HFFc6 (cell line): ENCODE data around the gene WDR54. TPM values are rescaled to one million over a fixed set of nuclear protein-coding genes. Genes with fewer than 3 reads are reported as not detected.

Experiments
- DNase-seq: peaks from one replicate; pipeline ENCODE4 v3.0.0-alpha.2; 2018
- H3K27ac Mint-ChIP-seq: 2 replicates; pipeline ENCODE4 v1.8.0; 2020; ENCODE audit warnings: mild to moderate bottlenecking, mixed read lengths
- H3K27me3 Mint-ChIP-seq: 2 replicates; pipeline ENCODE4 v1.8.0; 2021; ENCODE audit warnings: mild to moderate bottlenecking, moderate library complexity, mixed read lengths; ENCODE audit not compliant: insufficient read depth
- H3K36me3 Mint-ChIP-seq: 2 replicates; pipeline ENCODE4 v1.8.0; 2021; ENCODE audit warnings: low read depth, mixed read lengths
- H3K4me1 Mint-ChIP-seq: 2 replicates; pipeline ENCODE4 v1.8.0; 2020; ENCODE audit warnings: low read depth, mixed read lengths
- H3K4me3 Mint-ChIP-seq: 2 replicates; pipeline ENCODE4 v1.8.0; 2020; ENCODE audit warnings: mild to moderate bottlenecking, moderate library complexity, mixed read lengths
- H3K9me3 Mint-ChIP-seq: 2 replicates; pipeline ENCODE4 v1.8.0; 2020; ENCODE audit warnings: mild to moderate bottlenecking, mixed read lengths
- CTCF ChIP-seq: fragments of 200-600 bp; sonication (generic); IDR thresholded peaks from 2 replicates; pipeline ENCODE4 v1.5.0; 2021; ENCODE audit warnings: antibody characterized with exemption, mild to moderate bottlenecking
- total RNA-seq, 6 experiments: library from RNA; stranded (reverse); fragmentation: NEBNext Ultra II Directional; extraction: Animal tissue kit (Norgen Biotek cat#: 25700); gene quantifications; 2 replicates in 1 of 6; 3 replicates in 5 of 6; pipeline ENCODE4 v1.2.3, GENCODE V29; 2021

WDR54 gene
- total RNA-seq, 6 experiments from 2014 or later: 30.7 to 37.7 (median 33.4) TPM

GRCh38 chr2:74401891-74402290 lies 19.6 kb upstream of the WDR54 start:
- TF ChIP-seq CTCF: no peak
- no peaks in the 10 kb centered on the region for H3K9me3 Mint-ChIP-seq
- H3K4me1 Mint-ChIP-seq: peaks cover 22% of the 10 kb centered on the region
- 0 out of 2 replicates have a peak, but pooled peaks cover 1% of the 10 kb centered on the region for H3K27me3 Mint-ChIP-seq
- no peak overlapping the region for H3K27ac Mint-ChIP-seq
- no peak overlapping the region for H3K4me3 Mint-ChIP-seq
- DNase-seq: no peak
- H3K36me3 Mint-ChIP-seq: no peaks in the 10 kb centered on the region

- H3K27me3 Mint-ChIP-seq: 0 out of 2 replicates have a peak, but pooled peaks cover 1% of the 10 kb centered on the region
- no peak for TF ChIP-seq CTCF
- H3K4me3 Mint-ChIP-seq: peak overlapping the region; percentile 12; the same call in 1 of the 2 replicates
- H3K4me1 Mint-ChIP-seq: peaks cover 28% of the 10 kb centered on the region
- H3K27ac Mint-ChIP-seq: peak overlapping the region; percentile 78
- no peaks in the 10 kb centered on the region for H3K36me3 Mint-ChIP-seq
- no peak for DNase-seq
- no peaks in the 10 kb centered on the region for H3K9me3 Mint-ChIP-seq
These were observed 15.5 kb upstream of the WDR54 start for GRCh38 chr2:74406035-74406434.

- H3K27me3 Mint-ChIP-seq: 0 out of 2 replicates have a peak, but pooled peaks cover 1% of the 10 kb centered on the region
- no peak overlapping the region for H3K4me3 Mint-ChIP-seq
- TF ChIP-seq CTCF: no peak
- peaks cover 28% of the 10 kb centered on the region for H3K4me1 Mint-ChIP-seq
- H3K27ac Mint-ChIP-seq: peak overlapping the region; percentile 90
- no peaks in the 10 kb centered on the region for H3K36me3 Mint-ChIP-seq
- no peaks in the 10 kb centered on the region for H3K9me3 Mint-ChIP-seq
- no peak for DNase-seq
These were observed 13.8 kb upstream of the WDR54 start for GRCh38 chr2:74407682-74408081.

GRCh38 chr2:74413001-74413698 lies 8.4 kb upstream of the WDR54 start:
- H3K36me3 Mint-ChIP-seq: no peaks in the 10 kb centered on the region
- TF ChIP-seq CTCF: no peak
- no peaks in the 10 kb centered on the region for H3K9me3 Mint-ChIP-seq
- no peak overlapping the region for H3K4me3 Mint-ChIP-seq
- H3K27me3 Mint-ChIP-seq: no peaks in the 10 kb centered on the region
- peaks cover 4% of the 10 kb centered on the region; the same call in 1 of the 2 replicates for H3K4me1 Mint-ChIP-seq
- DNase-seq: no peak
- H3K27ac Mint-ChIP-seq: no peak overlapping the region

GRCh38 chr2:74414441-74414840 lies 7.1 kb upstream of the WDR54 start:
- Mint-ChIP-seq H3K9me3 (no peaks in the 10 kb centered on the region), H3K27ac (no peak overlapping the region; the same call in 1 of the 2 replicates), H3K4me3 (peak overlapping the region; percentile 73; the same call in 1 of the 2 replicates), H3K36me3 (no peaks in the 10 kb centered on the region), H3K27me3 (no peaks in the 10 kb centered on the region; the same call in 1 of the 2 replicates), H3K4me1 (peaks cover 4% of the 10 kb centered on the region; the same call in 1 of the 2 replicates)
- DNase-seq: no peak
- TF ChIP-seq CTCF: no peak
